C4-2B (cell line): ENCODE data around the gene RYR3.

Experiments
- H3K27ac ChIP-seq: fragments of 450-650 bp; 2 replicates; pipeline ENCODE4 v1.5.1; 2017
- CTCF ChIP-seq: fragments of 450-650 bp; conservative IDR thresholded peaks from 2 replicates; pipeline ENCODE4 v1.5.1; 2017; ENCODE audit warnings: mild to moderate bottlenecking
- ZFX ChIP-seq: fragments of 450-650 bp; IDR thresholded peaks from 2 replicates; pipeline ENCODE4 v1.6.1; 2017

RYR3 gene

GRCh38 chr15:33454996-33455395 lies 144.2 kb downstream of the RYR3 start:
- TF ChIP-seq CTCF (no peak), ZFX (no peak)
- H3K27ac ChIP-seq: no peak overlapping the region

GRCh38 chr15:33458421-33458820 lies 147.7 kb downstream of the RYR3 start:
- no peak overlapping the region for H3K27ac ChIP-seq
- no peak for TF ChIP-seq ZFX
- no peak for TF ChIP-seq CTCF

- TF ChIP-seq CTCF (no peak), ZFX (no peak)
- no peak overlapping the region for H3K27ac ChIP-seq
Observed at GRCh38 chr15:33460166-33460805, 149.5 kb downstream of the RYR3 start.

GRCh38 chr15:33461671-33462070 lies 150.9 kb downstream of the RYR3 start:
- no peak overlapping the region for H3K27ac ChIP-seq
- TF ChIP-seq CTCF (no peak), ZFX (no peak)

GRCh38 chr15:33467146-33467815 lies 156.5 kb downstream of the RYR3 start:
- no peak overlapping the region for H3K27ac ChIP-seq
- no peak for TF ChIP-seq ZFX
- TF ChIP-seq CTCF: no peak

GRCh38 chr15:33467816-33468163 lies 157.0 kb downstream of the RYR3 start:
- H3K27ac ChIP-seq: no peak overlapping the region
- TF ChIP-seq ZFX (no peak), CTCF (no peak)

- H3K27ac ChIP-seq: no peak overlapping the region
- TF ChIP-seq CTCF (no peak), ZFX (no peak)
Observed at GRCh38 chr15:33468740-33469139, 158.0 kb downstream of the RYR3 start.
